ENCODE results near the gene NRXN2. TPM values are rescaled to one million over a fixed set of nuclear protein-coding genes. Genes with fewer than 3 reads are reported as not detected.
"Not testable (repeated sequence)": the region's sequence is repeated elsewhere in the genome, so short reads cannot be mapped to it uniquely, and the experiment has no call there.

The NRXN2 gene
- total RNA-seq, 1 donor from 2014 or later: 8.5 TPM

DNA sequence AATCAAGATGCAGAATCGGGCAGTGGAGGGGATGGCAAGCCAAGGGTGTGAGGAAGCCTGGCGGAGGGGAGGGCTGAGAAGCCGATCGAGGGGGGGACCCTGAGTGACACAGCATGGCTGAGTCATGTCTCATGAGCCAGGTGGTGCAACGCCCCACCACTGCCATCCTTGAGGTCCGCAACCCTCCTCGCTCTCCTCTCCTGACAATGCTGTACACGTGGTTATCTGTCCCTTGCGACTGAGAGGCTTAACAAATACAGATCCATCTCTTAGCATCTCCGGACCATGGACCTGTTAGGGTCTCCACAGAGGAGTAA, 117.8 kb downstream of the NRXN2 start:
- DNase-seq: no peak

DNA sequence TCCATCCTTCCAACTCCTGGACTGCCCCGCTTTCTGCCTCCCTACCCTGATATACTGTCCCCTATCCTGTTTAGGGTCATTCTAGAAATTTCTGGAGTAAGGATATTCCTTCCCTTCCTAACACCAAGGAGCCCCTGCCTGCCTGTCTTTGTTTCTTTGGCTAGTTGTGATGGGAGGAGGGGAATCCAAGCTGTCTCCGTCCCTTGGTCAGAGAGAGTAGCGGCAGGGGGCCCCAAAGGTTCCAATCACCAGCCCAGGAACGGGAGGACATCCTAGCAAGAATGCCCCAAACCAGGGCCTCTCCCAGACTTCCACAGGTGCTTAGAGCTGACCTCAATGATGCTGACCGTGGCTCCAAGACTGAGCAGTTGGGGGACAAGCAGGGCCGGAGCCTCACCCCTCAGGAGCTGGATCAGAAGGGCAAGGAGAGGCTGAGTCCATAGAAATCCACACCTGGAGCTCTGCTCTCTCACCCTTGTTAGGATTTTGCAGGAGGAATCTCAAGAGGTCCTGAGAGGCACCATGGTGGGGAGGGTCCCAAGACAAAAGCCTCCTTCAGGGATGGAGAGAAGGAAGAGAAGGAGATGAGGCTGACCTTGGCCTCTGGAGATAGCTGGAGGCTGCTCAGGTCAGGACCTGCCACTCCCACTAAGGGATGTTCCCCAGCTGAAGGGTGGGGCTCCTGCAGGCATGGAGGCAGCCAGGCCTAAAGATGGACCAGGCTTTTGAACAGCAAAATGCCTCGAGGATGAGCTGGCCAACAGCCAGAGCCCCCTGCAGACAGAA, 118.3 kb downstream of the NRXN2 start:
- DNase-seq: no peak

DNA sequence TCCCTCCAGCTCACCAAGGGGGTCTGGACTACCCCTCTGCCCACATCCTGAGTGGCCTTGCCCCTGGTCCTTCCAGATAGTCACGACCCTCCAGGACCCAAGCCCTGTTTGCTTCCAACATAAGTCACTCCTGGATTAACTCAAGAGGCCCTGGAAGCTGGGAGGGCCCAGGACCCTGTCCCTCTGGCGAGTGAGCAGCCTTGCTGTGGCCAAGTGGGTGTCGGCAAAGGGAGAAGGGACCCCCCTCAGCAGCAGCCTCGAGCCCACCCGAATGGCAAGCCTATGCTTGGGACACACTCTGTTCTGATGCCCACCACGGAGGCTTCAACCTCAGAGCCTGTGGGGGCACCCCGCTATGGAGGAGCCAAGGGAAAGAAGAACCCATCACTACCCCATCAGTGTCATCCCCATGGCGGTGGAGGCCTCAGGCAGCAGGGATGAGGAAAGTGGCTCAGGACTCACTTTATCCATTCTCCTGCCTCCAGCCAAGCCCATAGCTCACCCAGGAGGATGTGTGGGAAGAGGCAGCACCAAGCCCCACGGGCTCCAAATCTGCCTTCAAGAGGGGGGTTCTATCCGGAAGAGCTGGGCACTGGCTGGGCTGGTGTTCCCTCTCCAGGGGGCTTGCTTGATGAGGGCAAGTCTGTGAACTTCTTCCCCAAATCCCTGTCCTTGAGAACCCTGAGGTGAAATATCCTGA, 119.4 kb downstream of the NRXN2 start:
- DNase-seq: no peak

DNA sequence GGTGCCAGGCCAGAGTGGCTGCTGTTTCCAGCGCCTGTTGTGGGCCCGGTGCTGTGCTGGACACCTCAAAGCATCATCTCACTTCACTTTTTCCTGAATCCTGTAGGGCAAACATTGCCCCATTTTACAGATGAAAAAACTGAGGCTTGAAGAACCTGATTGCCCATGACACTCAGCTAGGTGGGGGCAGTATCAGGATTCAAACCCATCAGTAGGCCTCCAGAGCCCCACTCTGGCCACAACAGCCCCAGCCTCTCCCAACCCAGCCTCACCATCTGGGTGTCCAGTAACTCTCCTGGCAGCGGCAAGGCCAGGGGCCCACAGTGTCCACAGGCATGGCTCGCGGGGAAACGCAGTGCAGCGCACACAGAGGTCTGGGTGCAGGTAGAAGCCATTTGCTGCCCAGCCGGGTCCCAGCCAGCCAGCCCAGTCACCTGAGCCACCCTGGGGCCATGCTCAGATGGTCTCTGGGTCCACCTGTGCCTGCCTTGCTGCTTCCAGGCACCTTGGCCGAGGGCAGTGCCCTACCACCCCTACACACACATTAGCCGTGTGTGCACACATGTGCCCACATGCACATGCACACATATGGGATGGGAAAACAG, 120.4 kb downstream of the NRXN2 start:
- no peak for DNase-seq

DNA sequence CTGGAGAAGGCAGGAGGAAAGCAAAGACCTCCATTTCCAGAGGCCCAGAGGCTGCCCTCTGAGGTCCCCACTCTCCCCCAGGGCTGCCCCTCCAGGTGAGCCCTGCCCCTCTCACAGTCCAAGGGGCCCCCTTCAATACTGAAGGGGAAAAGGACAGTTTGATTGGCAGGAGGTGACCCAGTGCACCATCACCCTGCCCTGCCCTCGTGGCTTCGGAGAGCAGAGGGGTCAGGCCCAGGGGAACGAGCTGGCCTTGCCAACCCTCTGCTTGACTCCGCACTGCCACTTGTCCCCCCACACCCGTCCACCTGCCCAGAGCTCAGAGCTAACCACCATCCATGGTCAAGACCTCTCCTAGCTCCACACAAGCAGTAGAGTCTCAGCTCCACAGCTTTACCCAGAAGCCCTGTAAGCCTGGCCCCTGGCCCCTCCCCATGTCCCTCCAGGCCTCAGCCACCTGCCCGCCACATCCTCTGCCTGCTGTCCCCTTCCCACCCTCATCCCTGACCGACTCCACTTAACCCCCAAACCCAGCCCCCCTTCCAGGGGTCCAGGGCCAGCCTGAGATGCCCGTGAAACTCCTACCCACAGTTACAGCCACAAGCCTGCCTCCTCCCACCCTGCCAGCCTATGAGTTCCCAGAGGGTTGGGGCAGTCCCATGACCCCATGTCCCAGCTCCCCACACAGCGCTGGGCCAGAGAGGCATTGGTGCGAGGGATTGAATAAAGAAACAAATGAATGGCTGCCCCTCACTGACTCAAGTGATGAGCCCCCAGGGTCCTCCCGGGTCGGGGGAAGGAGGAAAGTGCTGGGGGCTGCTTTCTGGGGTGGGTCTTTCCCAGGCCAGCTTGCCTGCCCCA, 121.2 kb downstream of the NRXN2 start:
- DNase-seq: no peak

DNA sequence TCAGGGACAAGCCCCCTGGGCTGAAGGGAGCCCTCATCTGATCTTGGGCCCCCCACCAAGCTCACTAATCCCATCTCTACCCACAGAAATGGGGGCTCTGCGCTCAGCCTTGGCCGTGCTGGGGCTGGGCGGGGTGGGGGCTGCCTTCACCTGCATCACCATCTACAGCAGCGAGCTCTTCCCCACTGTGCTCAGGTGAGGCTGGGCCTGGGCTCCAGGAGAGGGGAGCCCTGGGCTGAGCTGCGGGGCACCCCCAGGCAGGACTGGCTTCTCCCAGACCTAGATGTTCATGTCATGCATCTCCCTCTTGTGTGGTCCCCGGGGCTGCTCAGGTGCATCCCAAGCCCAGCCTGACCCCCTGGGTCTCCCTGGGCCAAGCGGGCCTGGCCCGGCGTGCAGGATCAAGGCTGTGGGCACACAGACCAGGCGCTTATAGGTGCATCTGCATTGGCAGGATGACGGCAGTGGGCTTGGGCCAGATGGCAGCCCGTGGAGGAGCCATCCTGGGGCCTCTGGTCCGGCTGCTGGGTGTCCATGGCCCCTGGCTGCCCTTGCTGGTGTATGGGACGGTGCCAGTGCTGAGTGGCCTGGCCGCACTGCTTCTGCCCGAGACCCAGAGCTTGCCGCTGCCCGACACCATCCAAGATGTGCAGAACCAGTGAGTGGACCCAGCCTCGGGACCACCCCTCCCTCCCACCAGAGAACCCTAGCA, 122.6 kb downstream of the NRXN2 start:
- DNase-seq: no peak

DNA sequence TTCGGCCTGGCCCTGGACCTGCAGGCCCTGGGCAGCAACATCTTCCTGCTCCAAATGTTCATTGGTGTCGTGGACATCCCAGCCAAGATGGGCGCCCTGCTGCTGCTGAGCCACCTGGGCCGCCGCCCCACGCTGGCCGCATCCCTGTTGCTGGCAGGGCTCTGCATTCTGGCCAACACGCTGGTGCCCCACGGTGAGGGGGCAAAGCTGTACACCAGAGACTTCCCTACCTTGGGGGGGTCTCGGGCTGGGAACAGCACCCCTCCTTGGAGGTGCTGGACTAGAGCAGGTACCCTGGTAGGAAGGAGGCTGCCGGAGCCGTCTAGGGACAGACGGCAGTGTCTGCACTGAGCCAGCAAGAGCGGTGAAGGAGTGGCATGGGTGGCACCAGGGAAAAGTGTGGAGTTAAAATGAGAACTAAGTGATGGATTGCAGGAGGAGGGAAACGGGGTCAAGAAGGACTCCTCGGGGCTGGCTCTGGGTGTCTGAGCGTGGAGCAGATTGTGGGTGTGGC, 123.2 kb downstream of the NRXN2 start:
- no peak for DNase-seq

DNA sequence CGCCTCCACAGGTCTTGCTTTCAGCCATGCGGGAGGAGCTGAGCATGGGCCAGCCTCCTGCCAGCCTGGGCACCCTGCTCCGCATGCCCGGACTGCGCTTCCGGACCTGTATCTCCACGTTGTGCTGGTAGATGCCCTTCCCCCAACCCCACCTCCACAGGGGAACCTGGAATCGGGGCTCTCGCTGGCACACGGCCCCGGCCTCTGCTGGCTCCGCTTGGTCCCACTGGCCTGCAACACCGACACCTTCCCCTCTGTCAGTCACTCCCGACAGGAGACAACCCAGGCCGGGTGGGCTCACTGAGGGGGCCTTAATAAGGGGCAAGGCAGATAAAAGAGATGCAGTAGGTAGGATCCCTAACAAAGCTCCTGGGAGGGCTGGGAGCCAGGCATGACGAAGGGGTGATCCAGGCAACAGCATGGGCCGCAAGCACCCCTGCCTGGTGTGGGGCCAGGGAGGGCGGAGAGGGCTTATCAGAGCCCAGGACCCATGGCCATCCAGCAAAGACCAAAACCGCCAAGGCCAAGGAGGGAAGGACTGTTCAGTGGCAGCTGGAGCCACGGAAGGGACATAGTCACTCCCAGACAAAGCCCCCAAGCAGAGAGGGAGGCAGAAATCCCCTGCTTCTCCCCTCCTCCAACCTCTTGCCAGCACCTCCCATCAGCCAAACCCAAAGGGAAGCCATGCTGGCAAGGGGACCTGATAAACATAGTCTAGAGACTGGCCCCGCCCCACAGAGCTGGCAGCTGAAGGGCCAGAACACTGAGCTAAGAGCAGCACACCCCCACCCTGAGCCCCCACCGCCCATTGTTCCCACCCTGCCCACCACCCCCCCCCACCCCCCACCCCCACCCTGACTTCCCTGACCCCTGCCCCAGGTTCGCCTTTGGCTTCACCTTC, 124.0 kb downstream of the NRXN2 start:
- DNase-seq: no peak

DNA sequence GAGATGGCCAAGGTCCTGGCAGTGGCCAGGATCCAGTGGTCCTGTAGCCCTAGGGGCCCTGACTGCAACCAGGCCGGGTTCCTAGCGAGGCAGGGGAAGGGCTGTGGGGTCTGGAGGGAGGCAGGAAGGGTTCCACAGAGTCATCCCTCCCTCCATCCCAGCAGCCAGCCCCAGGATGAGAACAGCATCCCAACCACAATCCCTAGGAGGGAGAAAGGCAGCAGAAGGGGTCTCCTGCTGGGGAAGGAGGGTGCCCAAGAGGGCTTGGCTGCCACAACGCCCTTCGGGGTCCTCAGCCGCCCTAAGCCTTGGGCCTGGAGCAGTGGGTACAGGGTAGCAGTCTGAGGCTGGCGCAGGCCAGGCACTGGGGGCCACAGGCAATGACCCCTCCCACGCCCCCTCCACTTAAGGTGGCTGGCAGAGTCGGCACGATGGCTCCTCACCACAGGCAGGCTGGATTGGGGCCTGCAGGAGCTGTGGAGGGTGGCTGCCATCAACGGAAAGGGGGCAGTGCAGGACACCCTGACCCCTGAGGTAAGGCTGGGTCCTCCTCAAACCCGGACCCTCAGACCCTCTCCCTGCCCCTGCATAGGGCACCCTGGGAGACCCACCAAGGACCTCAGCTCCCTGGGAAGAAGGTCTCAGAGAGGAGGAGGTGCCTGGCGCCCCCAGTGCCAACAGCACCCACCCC, 124.7 kb downstream of the NRXN2 start:
- DNase-seq: no peak

DNA sequence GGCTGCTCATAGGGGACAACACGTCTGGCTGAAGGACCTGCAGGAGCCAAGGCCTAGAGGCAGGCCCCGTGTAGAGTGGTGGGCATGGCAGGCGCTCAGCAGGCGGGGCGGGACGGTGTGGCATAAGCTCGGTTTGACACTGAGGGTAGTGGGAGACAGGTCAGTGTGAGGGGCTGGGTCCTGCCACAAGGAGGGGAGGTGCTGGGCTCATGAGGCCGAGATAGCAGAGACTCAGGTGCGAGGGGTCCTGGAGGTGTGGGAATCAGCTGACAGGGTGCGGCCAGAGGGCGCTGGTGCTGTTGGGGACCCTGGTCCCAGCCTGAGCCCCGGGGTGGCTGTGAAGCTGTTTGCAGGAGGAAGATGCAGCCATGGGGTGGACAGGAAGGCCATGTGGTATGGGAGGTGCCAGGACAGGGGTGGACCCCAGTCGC, 125.3 kb downstream of the NRXN2 start:
- no peak for DNase-seq

DNA sequence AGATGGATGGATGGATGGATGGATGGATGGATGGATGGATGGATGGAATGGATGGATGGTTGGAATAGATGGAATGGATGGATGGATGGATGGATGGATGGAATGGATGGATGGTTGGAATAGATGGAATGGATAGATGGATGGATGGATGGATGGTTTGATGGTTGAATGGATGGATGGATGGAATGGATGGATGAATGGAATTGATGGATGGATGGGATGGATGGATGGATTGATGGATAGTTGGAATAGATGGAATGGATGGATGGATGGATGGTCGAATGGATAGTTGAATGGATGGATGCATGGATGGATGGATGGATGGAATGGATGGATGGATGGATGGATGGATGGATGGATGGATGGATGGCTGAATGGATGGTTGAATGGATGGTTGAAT, 127.1 kb downstream of the NRXN2 start:
- DNase-seq: not testable (repeated sequence)

DNA sequence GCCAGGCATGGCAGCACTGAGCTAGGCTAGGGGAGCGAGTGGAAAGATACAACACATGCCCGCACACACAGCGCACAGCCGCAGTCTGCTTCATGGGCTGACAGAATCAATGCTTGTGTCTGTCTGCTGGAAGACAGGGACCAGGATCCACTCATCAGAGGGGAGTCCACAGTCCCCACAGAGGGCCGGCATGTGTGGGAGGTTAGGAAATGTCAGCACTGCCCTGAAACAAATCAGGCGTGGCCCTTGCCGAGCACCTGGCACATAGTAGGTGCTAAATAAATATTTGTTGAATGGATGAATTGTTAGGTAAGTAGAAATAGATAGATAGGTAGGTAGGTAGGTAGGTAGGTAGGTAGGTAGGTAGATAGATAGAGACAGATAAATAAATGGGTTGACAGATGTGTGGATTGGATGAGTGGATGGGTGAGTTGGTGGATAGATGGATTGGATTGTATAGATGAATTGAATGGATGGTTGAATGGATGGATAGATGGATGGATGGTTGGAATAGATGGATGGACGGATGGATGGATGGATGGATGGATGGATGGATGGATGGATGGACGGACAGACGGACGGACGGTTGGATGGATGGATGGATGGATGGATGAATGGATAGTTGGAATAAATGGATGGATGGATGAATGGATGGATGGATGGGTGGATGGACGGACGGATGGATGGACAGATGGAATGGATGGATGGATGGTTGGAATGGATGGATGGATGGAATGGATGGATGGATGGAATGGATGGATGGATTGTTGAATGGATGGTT, 128.6 kb downstream of the NRXN2 start:
- DNase-seq: no peak

DNA sequence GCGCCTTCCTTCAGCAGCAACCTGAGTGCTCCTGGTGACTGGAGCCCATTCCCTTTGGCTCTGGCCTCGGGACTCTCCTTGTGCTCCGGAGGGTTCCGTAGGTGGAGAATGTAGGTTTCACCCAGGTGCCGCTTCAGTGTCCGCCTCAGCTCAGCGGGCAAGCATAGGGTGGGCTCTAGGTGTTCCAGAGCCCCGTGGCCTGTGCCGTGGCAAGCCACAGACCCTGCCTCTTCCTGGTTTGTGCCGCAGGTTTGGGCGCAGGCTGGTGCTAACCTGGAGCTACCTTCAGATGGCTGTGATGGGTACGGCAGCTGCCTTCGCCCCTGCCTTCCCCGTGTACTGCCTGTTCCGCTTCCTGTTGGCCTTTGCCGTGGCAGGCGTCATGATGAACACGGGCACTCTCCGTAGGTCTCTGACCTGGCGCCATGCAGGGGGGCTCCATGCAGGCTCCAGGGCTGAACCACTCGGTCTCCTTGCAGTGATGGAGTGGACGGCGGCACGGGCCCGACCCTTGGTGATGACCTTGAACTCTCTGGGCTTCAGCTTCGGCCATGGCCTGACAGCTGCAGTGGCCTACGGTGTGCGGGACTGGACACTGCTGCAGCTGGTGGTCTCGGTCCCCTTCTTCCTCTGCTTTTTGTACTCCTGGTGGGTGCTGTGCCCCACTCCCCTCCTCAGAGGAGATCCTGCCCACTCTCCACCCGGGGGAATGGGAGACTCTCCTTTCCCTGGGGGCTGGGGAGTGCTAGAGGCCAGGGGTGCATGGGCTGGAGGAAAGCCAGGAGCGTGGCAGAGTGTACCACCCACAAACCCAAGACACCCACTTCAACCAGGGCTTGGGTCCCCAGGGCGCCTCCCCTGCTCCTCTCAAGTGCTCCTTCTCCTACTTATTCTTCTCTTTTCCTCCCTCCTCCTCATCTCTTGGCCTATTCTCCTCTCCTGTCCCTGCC, 129.6 kb downstream of the NRXN2 start:
- no peak for DNase-seq

DNA sequence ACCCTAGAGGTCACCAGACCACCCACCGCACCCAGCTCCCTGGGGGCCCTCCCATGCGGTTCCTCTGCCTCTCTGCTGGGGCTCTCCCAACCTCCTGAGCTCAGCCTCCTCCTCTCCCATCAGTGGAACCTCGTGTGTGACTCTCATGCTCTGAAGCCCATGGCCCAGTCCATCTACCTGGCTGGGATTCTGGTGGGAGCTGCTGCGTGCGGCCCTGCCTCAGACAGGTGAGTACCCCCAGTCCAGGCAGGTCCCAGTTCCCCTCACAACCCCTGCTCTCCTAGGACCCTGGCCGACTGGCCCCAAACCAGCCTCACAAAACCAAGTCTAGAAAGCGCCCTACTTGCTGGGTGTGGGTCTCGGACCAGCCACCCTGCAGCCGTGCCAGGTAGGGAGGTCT, 130.3 kb downstream of the NRXN2 start:
- DNase-seq: no peak

DNA sequence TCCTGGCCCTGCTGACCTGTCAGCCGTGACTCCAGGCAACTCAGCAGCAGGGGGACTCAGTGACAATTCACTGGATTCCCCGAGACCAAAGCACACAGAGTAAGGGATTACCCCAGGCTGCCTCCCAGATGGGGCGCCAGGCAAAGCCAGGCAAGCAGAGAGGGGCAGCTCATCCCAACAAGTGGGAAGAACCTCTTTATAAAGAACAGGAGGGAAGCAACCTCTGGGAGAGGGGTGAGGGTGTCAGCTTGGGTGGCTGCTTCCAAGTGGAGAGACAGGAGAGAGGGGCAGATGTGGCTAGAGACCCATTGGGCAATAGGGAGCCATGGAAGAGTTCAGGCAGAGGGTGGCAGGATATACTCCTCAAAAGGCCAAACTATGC, 130.8 kb downstream of the NRXN2 start:
- DNase-seq: no peak

DNA sequence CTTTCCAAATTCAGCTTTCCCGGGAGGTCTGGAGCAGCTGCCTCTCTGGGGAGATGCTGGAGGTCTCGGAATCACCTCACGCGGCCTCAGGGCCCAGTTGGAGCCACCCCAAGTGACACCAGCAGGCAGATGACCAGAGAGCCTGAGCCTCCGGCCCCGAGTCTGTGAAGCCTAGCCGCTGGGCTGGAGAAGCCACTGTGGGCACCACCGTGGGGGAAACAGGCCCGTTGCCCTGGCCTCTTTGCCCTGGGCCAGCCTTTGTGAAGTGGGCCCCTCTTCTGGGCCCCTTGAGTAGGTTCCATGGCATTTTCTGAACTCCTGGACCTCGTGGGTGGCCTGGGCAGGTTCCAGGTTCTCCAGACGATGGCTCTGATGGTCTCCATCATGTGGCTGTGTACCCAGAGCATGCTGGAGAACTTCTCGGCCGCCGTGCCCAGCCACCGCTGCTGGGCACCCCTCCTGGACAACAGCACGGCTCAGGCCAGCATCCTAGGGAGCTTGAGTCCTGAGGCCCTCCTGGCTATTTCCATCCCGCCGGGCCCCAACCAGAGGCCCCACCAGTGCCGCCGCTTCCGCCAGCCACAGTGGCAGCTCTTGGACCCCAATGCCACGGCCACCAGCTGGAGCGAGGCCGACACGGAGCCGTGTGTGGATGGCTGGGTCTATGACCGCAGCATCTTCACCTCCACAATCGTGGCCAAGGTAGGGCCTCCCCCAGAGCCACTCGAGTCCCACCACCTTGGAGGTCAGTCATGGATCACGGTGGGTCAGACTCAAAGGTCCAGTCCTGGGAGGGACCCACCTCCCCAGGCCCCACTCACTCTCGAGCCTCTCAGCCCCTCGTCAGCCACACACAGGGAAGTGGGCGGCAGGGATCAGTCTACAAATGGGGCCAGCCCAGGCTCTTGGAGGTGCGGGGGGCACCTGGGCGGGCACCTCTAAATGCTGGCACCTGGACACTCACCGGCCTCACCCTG, 131.5 kb downstream of the NRXN2 start:
- DNase-seq: no peak

DNA sequence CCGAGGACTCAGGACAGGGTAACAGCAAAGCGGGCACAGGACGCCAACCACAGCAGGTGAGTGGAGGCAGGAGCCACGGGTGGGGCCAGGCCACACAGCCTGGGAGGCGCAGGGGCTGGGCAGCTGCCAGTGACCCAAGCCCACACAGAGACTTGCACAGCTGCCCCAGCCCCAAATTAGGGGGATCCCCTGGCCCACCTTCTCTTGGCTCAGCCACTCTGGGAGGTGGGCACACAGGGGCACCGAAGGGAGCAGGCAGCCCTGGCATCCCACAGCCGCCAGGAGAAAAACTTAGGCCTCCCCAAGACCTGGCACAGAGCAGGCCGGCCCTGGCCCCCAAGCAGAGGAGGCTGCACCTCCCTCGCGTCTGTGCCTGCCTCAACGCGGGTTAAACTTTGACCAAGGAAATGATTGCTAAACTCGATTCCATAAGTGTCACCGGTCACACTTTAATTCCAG, 132.2 kb downstream of the NRXN2 start, which contains the start of gene SLC22A12:
Gene SLC22A12, plus strand, starts transcription at position 458 of the 459 bp plus-strand sequence. CDS start 337 bp downstream, outside the sequence.
- DNase-seq: no peak

All from skin of body (tissue), 2 donors.